Small intestine (tissue), 7 donors: ENCODE data around the gene AUTS2. TPM values are rescaled to one million over a fixed set of nuclear protein-coding genes. Genes with fewer than 3 reads are reported as not detected.
A peak's percentile ranks its signal among the peaks of the same experiment; 100 is the strongest.

Experiments
- DNase-seq, 2 donors: peaks; one replicate each; pipeline versions ENCODE4 v3.0.0 to v3.0.0-alpha.2; 2013
- FAIRE-seq: peaks from 2 replicates; lab custom pipeline; 2012; peaks lifted over from hg19 to GRCh38; lab: Jason Lieb, UNC
- H3K27ac ChIP-seq, 3 donors: one replicate each; pipeline ENCODE4 v1.5.1; 2013; ENCODE audit warnings: low read length in 2 of 3, mild to moderate bottlenecking in 2 of 3, control low read depth in 1 of 3, inconsistent platforms in 1 of 3, low read depth in 1 of 3, moderate library complexity in 1 of 3
- H3K27me3 ChIP-seq, 3 donors: one replicate each; pipeline ENCODE4 v1.6.1; 2013; ENCODE audit warnings: low read length in 3 of 3, inconsistent platforms in 1 of 3; ENCODE audit not compliant: control insufficient read depth in 3 of 3, insufficient read depth in 3 of 3
- H3K36me3 ChIP-seq, 3 donors: one replicate each; pipeline ENCODE4 v1.6.1; 2013; ENCODE audit warnings: low read length in 3 of 3, inconsistent platforms in 1 of 3, low read depth in 1 of 3, mild to moderate bottlenecking in 1 of 3, moderate library complexity in 1 of 3; ENCODE audit not compliant: control insufficient read depth in 3 of 3, insufficient read depth in 2 of 3
- H3K4me1 ChIP-seq, 3 donors: one replicate each; pipeline ENCODE4 v1.6.1; 2013; ENCODE audit warnings: low read length in 2 of 3, inconsistent platforms in 1 of 3, low read depth in 1 of 3, mild to moderate bottlenecking in 1 of 3, moderate library complexity in 1 of 3; ENCODE audit not compliant: control insufficient read depth in 3 of 3, insufficient read depth in 2 of 3
- H3K4me3 ChIP-seq, 3 donors: one replicate each; pipeline ENCODE4 v1.5.1; 2013; ENCODE audit warnings: low read length in 3 of 3, control low read depth in 1 of 3, inconsistent platforms in 1 of 3, low read depth in 1 of 3, mild to moderate bottlenecking in 1 of 3, moderate library complexity in 1 of 3
- H3K9me3 ChIP-seq, 2 donors: one replicate each; pipeline ENCODE4 v1.6.1; 2013; ENCODE audit warnings: low read depth in 1 of 2, low read length in 1 of 2; ENCODE audit not compliant: control insufficient read depth in 2 of 2, insufficient read depth in 1 of 2
- WGBS, 3 donors: extraction: QIAGEN DNeasy Blood & Tissue Kit; methylation state at CpG; one replicate each; pipeline ENCODE4 v1.1.7; 2013; 5-methylcytosine and 5-hydroxymethylcytosine counted together
- polyA plus RNA-seq, 4 donors: library from polyadenylated mRNA; stranded (reverse) in 3 of 4; unstranded in 1 of 4; fragments of 200-250 nt in 3 of 4; fragments of 120-200 nt in 1 of 4; gene quantifications; one replicate each; pipeline versions ENCODE4 v1.2.1 to v1.2.3, GENCODE V29; 2013
- donor health status: healthy with polysubstance abuse.
- donor health status: control.
- donor health status: control.
- donor health status: Bipolar disorder and iron deficiency.
- donor health status: healthy.

AUTS2 gene
- polyA plus RNA-seq, 4 donors = 4.9 to 43.5 (median 13.6) TPM

DNA sequence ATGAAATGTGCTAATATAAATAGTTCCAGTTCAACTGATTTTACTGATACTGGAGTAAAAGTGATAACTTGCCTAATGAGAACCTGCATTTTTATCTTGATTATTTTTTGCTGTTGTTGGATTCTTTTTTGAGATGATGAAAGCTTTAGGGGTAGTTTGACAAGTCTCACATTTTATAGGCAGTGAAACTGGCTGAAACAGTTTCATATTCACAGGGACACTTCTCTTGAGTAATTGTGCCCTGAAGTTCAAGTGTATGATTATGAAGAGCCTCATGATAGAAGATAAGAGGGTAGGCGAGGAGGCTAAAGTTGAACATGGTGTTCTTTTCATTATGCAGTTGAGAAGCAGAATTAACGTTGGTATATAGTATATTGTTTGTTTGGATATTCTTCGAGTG lies 5.1 kb downstream of the AUTS2 start:
- Histone ChIP-seq H3K9me3 (no peaks in the 10 kb centered on the region), H3K27ac (no peak overlapping the region), H3K4me3 (no peak overlapping the region), H3K27me3 (no peaks in the 10 kb centered on the region), H3K36me3 (no peaks in the 10 kb centered on the region), H3K4me1 (peaks cover 0 to 26% (median 0%) of the 10 kb centered on the region in 3 donors)
- DNase-seq (peak in 1 of 2 donors; percentile 61), FAIRE-seq (no peak)
- WGBS, 3 donors = 53 to 69% (median 57%) methylated on average over 3 of the region's 3 CpGs

DNA sequence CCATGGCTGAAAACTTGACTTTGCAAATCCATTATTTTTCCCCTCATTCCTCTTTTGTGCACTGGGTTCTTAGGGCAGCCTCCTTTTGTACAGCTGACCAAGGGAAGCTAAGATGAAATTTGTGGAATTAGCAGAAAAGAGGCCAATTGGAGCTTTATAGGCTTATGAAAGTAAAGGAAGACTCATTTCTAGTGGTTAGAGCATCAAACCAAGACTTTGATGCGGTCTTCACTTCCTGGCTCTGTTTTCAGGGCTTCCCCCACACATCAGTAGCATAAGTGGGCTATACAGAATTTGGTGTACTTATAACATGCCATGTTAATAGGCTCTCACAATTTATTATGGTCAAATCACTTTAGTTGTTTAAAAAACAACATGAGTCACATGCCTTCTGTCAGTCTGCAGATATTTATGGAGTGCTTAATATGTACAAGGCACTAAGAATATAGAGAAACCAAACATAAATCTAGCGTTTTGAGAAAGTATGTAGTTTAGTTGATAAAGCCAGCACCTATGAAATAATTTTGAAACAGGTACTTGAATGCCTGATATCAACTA lies 5.7 kb downstream of the AUTS2 start:
- 60 to 74% (median 72%) methylated on average over 2 of the region's 2 CpGs for WGBS, 3 donors
- FAIRE-seq (no peak), DNase-seq (no peak)
- Histone ChIP-seq H3K27me3 (no peaks in the 10 kb centered on the region), H3K27ac (no peak overlapping the region), H3K4me1 (peaks cover 0 to 26% (median 0%) of the 10 kb centered on the region in 3 donors), H3K9me3 (no peaks in the 10 kb centered on the region), H3K4me3 (no peak overlapping the region), H3K36me3 (no peaks in the 10 kb centered on the region)

DNA sequence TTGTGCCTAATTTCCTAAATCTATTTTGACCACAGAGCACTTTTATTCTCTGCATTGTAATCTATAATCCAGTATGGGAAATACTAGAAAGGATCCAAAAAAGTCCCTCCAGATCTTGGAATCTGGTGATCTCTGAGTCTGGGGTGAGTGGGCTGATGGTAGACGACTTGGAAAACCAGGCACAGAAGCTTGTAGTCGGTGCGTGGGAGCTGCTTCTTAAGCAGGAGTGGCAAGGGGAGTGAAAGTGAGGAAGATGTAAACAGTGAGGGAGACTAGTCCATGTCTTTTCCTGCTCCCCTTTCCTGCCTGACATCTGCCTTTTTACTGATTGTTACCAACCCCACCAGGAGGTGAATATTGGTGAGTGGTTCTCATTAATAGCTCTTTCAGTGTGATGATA lies 6.8 kb downstream of the AUTS2 start:
- Histone ChIP-seq H3K4me1 (peaks cover 0 to 26% (median 0%) of the 10 kb centered on the region in 3 donors), H3K27me3 (no peaks in the 10 kb centered on the region), H3K27ac (no peak overlapping the region), H3K4me3 (no peak overlapping the region), H3K36me3 (no peaks in the 10 kb centered on the region), H3K9me3 (no peaks in the 10 kb centered on the region)
- no peak for FAIRE-seq
- WGBS, 3 donors = 81 to 88% (median 87%) methylated on average over 3 of the region's 3 CpGs
- no peak for DNase-seq

DNA sequence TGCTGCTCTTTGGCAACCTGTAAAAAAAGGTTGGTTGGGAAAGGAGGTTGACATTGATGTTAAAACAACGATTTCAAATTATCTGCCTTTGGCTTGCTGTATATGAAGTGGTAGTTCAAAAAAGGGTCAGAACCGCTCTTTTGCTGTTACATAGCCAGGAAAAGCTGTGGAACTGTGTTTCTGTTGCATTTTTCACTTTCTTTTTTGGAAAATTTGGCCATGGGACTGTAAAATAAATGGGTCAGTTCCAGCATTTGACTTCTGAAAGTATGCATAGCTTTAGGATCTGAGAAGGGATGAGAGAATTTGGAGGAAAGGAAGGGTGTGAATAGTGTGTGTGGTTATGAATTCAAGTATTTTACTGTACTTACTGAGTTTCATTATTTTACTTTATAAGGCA lies 7.3 kb downstream of the AUTS2 start:
- FAIRE-seq (no peak), DNase-seq (no peak)
- Histone ChIP-seq H3K9me3 (no peaks in the 10 kb centered on the region), H3K27me3 (no peaks in the 10 kb centered on the region), H3K36me3 (no peaks in the 10 kb centered on the region), H3K4me1 (peaks cover 0 to 23% (median 0%) of the 10 kb centered on the region in 3 donors), H3K27ac (no peak overlapping the region), H3K4me3 (no peak overlapping the region)
- WGBS, 3 donors = 26 to 33% (median 32%) methylated on average over 2 of the region's 2 CpGs

- 85 to 88% (median 87%) methylated on average over 4 of the region's 4 CpGs for WGBS, 3 donors
- no peak for FAIRE-seq
Observed at GRCh38 chr7:69608049-69608448, 9.8 kb downstream of the AUTS2 start.

GRCh38 chr7:69608878-69609277 lies 10.6 kb downstream of the AUTS2 start:
- WGBS, 3 donors = 80 to 85% (median 84%) methylated on average over 1 of the region's 1 CpG
- FAIRE-seq = no peak
- Histone ChIP-seq H3K9me3 (no peaks in the 10 kb centered on the region), H3K27me3 (no peaks in the 10 kb centered on the region), H3K27ac (no peak overlapping the region), H3K4me3 (no peak overlapping the region), H3K4me1 (peaks cover 0 to 2% (median 0%) of the 10 kb centered on the region in 3 donors), H3K36me3 (no peaks in the 10 kb centered on the region)
- DNase-seq = no peak

More at GRCh38 chr7:69608049-69608448, 9.8 kb downstream of the AUTS2 start:
- Histone ChIP-seq H3K4me1 (peaks cover 0 to 8% (median 0%) of the 10 kb centered on the region in 3 donors), H3K36me3 (no peaks in the 10 kb centered on the region), H3K27ac (no peak overlapping the region), H3K4me3 (no peak overlapping the region), H3K9me3 (no peaks in the 10 kb centered on the region), H3K27me3 (no peaks in the 10 kb centered on the region)
- no peak for DNase-seq

DNA sequence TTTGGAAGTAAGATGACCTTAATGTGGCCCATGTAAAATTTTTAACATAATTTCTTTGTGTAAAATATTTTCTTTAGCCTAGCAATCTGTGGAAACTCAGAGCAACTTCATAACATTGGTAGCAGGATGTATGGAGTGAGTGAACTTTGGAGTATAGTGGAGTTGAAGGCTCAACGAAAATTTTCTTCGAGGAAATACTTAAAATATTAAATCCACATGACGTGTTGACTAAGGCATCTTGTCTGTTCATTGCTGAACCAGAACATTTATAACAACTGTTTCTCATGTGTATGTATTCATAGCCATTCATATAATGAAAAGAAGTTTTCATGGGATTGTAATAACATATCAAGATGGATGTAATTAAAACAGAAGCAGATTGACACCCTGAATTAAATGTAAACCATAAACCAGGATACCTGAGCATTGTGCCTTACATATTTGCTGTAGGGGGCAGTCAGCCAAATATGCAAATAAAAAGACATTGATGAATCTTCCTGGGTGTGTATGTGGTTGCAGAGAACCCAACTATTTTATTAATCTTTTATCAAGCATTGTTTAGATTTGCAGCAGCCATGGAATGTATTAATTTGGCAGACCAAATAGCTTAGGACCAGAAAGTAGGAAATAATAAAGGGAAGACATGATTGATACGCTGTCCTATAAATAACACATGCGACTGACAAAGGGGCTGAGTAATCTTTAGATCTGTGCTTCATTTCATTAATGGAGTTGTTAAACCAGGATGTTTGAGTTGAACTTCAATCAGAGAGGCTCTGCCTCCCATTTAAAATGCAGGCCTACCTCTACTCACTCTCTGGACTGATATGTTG lies 11.5 kb downstream of the AUTS2 start:
- Histone ChIP-seq H3K9me3 (no peaks in the 10 kb centered on the region), H3K27ac (no peak overlapping the region), H3K4me1 (no peaks in the 10 kb centered on the region), H3K27me3 (no peaks in the 10 kb centered on the region), H3K4me3 (no peak overlapping the region), H3K36me3 (no peaks in the 10 kb centered on the region)
- WGBS, 3 donors = 61 to 73% (median 64%) methylated on average over 5 of the region's 5 CpGs
- DNase-seq = no peak
- FAIRE-seq = no peak

GRCh38 chr7:69610374-69611084 lies 12.3 kb downstream of the AUTS2 start:
- H3K4me1 ChIP-seq = no peaks in the 10 kb centered on the region
- no peak overlapping the region for H3K27ac ChIP-seq
- FAIRE-seq = no peak
- no peak overlapping the region for H3K4me3 ChIP-seq
- no peaks in the 10 kb centered on the region for H3K36me3 ChIP-seq
- WGBS, 3 donors = 66 to 83% (median 79%) methylated on average over 8 of the region's 8 CpGs
- H3K27me3 ChIP-seq = no peaks in the 10 kb centered on the region
- no peak for DNase-seq
- H3K9me3 ChIP-seq = no peaks in the 10 kb centered on the region
